ENCODE data around the gene EFCAB9. TPM values are rescaled to one million over a fixed set of nuclear protein-coding genes. Genes with fewer than 3 reads are reported as not detected.

The EFCAB9 gene
- polyA plus RNA-seq, 1 donor from 2014 or later, result not detected

GRCh38 chr5:172216345-172216744 lies 22.4 kb downstream of the EFCAB9 start:
- Histone ChIP-seq H3K36me3 (ENCODE audit: insufficient read depth, low read length) (peaks cover 7% of the 10 kb centered on the region), H3F3A (ENCODE audit: insufficient read depth, low read length, poor library complexity, severe bottlenecking) (no peaks in the 10 kb centered on the region), H3K27me3 (ENCODE audit: insufficient read depth, low read depth, low read length) (no peaks in the 10 kb centered on the region), H2AFZ (ENCODE audit: low read depth, low read length) (no peak overlapping the region), H3K4me3 (ENCODE audit: low read length) (no peak overlapping the region), H3K9me2 (ENCODE audit: insufficient read depth, low read length) (no peaks in the 10 kb centered on the region), H3K9ac (ENCODE audit: low read length) (no peak overlapping the region), H3K9me3 (ENCODE audit: low read length) (peaks cover 3% of the 10 kb centered on the region), H3K27ac (ENCODE audit: low read length) (no peak overlapping the region), H3K79me2 (replicated peaks; ENCODE audit: insufficient read depth, low read length) (peaks cover 26% of the 10 kb centered on the region), H3K4me2 (ENCODE audit: low read length) (no peak overlapping the region), H4K20me1 (ENCODE audit: insufficient read depth) (no peaks in the 10 kb centered on the region)
- TF ChIP-seq EZH2 (IDR thresholded peaks at IDR 0.05; ENCODE audit: borderline replicate concordance, insufficient read depth, low read length, poor library complexity, severe bottlenecking) (no peak), POLR2AphosphoS5 (IDR thresholded peaks at IDR 0.05) (no peak), RAD21 (conservative IDR thresholded peaks at IDR 0.05) (no peak), TAF1 (IDR thresholded peaks at IDR 0.05; ENCODE audit: low read depth) (no peak), MXI1 (conservative IDR thresholded peaks at IDR 0.05; ENCODE audit: poor library complexity, severe bottlenecking) (no peak)
- TF ChIP-seq, protein P1, sequence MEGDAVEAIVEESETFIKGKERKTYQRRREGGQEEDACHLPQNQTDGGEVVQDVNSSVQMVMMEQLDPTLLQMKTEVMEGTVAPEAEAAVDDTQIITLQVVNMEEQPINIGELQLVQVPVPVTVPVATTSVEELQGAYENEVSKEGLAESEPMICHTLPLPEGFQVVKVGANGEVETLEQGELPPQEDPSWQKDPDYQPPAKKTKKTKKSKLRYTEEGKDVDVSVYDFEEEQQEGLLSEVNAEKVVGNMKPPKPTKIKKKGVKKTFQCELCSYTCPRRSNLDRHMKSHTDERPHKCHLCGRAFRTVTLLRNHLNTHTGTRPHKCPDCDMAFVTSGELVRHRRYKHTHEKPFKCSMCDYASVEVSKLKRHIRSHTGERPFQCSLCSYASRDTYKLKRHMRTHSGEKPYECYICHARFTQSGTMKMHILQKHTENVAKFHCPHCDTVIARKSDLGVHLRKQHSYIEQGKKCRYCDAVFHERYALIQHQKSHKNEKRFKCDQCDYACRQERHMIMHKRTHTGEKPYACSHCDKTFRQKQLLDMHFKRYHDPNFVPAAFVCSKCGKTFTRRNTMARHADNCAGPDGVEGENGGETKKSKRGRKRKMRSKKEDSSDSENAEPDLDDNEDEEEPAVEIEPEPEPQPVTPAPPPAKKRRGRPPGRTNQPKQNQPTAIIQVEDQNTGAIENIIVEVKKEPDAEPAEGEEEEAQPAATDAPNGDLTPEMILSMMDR (IDR thresholded peaks at IDR 0.05; ENCODE audit: poor library complexity, severe bottlenecking), result no peak

DNA sequence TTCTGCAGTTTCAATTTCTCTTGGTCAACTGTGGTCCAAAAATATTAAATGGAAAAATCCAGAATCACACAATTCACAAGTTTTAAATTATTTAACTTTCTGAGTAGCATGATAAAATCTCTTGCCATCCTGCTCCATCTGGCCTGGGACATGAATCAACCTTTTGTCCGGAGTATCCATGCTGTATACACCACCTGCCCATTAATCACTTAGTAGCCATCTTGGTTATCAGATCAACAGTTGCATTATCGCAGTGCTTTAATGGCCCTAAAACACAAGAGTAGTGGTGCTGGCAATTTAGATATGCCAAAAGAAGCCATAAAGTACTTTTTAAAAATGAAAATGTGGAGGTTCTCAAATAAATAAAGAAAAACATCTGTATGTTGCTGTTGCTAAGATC lies 25.3 kb downstream of the EFCAB9 start:
- Histone ChIP-seq H3K36me3 (ENCODE audit: insufficient read depth, low read length) (peaks cover 7% of the 10 kb centered on the region), H3K9me2 (ENCODE audit: insufficient read depth, low read length) (no peaks in the 10 kb centered on the region), H2AFZ (ENCODE audit: low read depth, low read length) (no peak overlapping the region), H3K79me2 (replicated peaks; ENCODE audit: insufficient read depth, low read length) (peaks cover 22% of the 10 kb centered on the region), H3K9ac (ENCODE audit: low read length) (no peak overlapping the region), H3K4me2 (ENCODE audit: low read length) (no peak overlapping the region), H3F3A (ENCODE audit: insufficient read depth, low read length, poor library complexity, severe bottlenecking) (no peaks in the 10 kb centered on the region), H3K4me3 (ENCODE audit: low read length) (no peak overlapping the region), H4K20me1 (ENCODE audit: insufficient read depth) (no peaks in the 10 kb centered on the region), H3K27me3 (ENCODE audit: insufficient read depth, low read depth, low read length) (no peaks in the 10 kb centered on the region), H3K27ac (ENCODE audit: low read length) (no peak overlapping the region), H3K9me3 (ENCODE audit: low read length) (peaks cover 3% of the 10 kb centered on the region)
- TF ChIP-seq EZH2 (IDR thresholded peaks at IDR 0.05; ENCODE audit: borderline replicate concordance, insufficient read depth, low read length, poor library complexity, severe bottlenecking) (no peak), EP300 (conservative IDR thresholded peaks at IDR 0.05; ENCODE audit: poor library complexity, severe bottlenecking) (no peak), SMC3 (conservative IDR thresholded peaks at IDR 0.05; ENCODE audit: poor library complexity) (no peak), RAD21 (conservative IDR thresholded peaks at IDR 0.05) (no peak), POLR2AphosphoS5 (IDR thresholded peaks at IDR 0.05) (no peak), TAF1 (IDR thresholded peaks at IDR 0.05; ENCODE audit: low read depth) (no peak), MXI1 (conservative IDR thresholded peaks at IDR 0.05; ENCODE audit: poor library complexity, severe bottlenecking) (no peak)
- TF ChIP-seq, protein P2, sequence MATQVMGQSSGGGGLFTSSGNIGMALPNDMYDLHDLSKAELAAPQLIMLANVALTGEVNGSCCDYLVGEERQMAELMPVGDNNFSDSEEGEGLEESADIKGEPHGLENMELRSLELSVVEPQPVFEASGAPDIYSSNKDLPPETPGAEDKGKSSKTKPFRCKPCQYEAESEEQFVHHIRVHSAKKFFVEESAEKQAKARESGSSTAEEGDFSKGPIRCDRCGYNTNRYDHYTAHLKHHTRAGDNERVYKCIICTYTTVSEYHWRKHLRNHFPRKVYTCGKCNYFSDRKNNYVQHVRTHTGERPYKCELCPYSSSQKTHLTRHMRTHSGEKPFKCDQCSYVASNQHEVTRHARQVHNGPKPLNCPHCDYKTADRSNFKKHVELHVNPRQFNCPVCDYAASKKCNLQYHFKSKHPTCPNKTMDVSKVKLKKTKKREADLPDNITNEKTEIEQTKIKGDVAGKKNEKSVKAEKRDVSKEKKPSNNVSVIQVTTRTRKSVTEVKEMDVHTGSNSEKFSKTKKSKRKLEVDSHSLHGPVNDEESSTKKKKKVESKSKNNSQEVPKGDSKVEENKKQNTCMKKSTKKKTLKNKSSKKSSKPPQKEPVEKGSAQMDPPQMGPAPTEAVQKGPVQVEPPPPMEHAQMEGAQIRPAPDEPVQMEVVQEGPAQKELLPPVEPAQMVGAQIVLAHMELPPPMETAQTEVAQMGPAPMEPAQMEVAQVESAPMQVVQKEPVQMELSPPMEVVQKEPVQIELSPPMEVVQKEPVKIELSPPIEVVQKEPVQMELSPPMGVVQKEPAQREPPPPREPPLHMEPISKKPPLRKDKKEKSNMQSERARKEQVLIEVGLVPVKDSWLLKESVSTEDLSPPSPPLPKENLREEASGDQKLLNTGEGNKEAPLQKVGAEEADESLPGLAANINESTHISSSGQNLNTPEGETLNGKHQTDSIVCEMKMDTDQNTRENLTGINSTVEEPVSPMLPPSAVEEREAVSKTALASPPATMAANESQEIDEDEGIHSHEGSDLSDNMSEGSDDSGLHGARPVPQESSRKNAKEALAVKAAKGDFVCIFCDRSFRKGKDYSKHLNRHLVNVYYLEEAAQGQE (IDR thresholded peaks at IDR 0.05; ENCODE audit: borderline replicate concordance), result no peak
- TF ChIP-seq, protein P1 (IDR thresholded peaks at IDR 0.05; ENCODE audit: poor library complexity, severe bottlenecking), result no peak

All from neural cell (in vitro differentiated cells).